Spinal cord (tissue), 10 donors: ENCODE measurements around the gene KCTD12. TPM values are rescaled to one million over a fixed set of nuclear protein-coding genes. Genes with fewer than 3 reads are reported as not detected.
"Not testable (repeated sequence)": the region's sequence is repeated elsewhere in the genome, so short reads cannot be mapped to it uniquely, and the experiment has no call there.

ENCODE experiments used
- DNase-seq, 6 donors: peaks; one replicate each; pipeline versions ENCODE4 v3.0.0 to v3.0.0-alpha.2; 2013 to 2015; ENCODE audit warnings: low spot score in 6 of 6, low read depth in 4 of 6
- H3K27ac ChIP-seq: one replicate; pipeline ENCODE4 v1.5.1; 2013; ENCODE audit warnings: low read depth, low read length, control low read depth
- H3K27me3 ChIP-seq: one replicate; pipeline ENCODE4 v1.6.1; 2013; ENCODE audit warnings: low read length; ENCODE audit not compliant: control insufficient read depth, insufficient read depth
- H3K36me3 ChIP-seq: one replicate; pipeline ENCODE4 v1.6.1; 2013; ENCODE audit warnings: low read length; ENCODE audit not compliant: control insufficient read depth, insufficient read depth
- H3K4me1 ChIP-seq: one replicate; pipeline ENCODE4 v1.6.1; 2013; ENCODE audit warnings: low read length; ENCODE audit not compliant: control insufficient read depth, insufficient read depth
- H3K4me3 ChIP-seq: one replicate; pipeline ENCODE4 v1.5.1; 2013; ENCODE audit warnings: low read depth, low read length, control low read depth
- H3K9me3 ChIP-seq: one replicate; pipeline ENCODE4 v1.6.1; 2013; ENCODE audit warnings: low read length; ENCODE audit not compliant: control insufficient read depth, insufficient read depth
- WGBS: methylation state at CpG from one replicate; pipeline ENCODE4 v1.1.5; 2013; ENCODE audit warnings: missing lambda C conversion rate; ENCODE audit not compliant: insufficient coverage; 5-methylcytosine and 5-hydroxymethylcytosine counted together
- polyA plus RNA-seq, 2 donors: library from polyadenylated mRNA; unstranded; fragments of 120-200 nt; gene quantifications; one replicate each; pipeline ENCODE4 v1.2.1, GENCODE V29; 2013; ENCODE audit not compliant: insufficient read length in 2 of 2
- total RNA-seq, 2 donors: library from RNA; depleted of rRNA in 1 of 2; stranded (reverse); fragments of 120-200 nt in 1 of 2; fragments of >200 nt in 1 of 2; gene quantifications; one replicate each; pipeline versions ENCODE4 v1.2.3 to v1.2.4, GENCODE V29; 2013 to 2014
- donor health status: healthy.

Gene KCTD12
- total and polyA plus RNA-seq, 4 donors = 78.7 to 155 (median 96.2) TPM

- H3K36me3 ChIP-seq, H3K27ac ChIP-seq, H3K4me1 ChIP-seq, H3K9me3 ChIP-seq, DNase-seq, H3K4me3 ChIP-seq, H3K27me3 ChIP-seq: not testable (repeated sequence)
- 96% methylated on average over 12 of the region's 12 CpGs for WGBS
These were observed 31.7 kb upstream of the KCTD12 start for GRCh38 chr13:76917755-76918481.

GRCh38 chr13:76917095-76917494 lies 30.9 kb upstream of the KCTD12 start:
- Histone ChIP-seq H3K4me3 (no peak overlapping the region), H3K9me3 (no peaks in the 10 kb centered on the region), H3K27me3 (no peaks in the 10 kb centered on the region), H3K36me3 (no peaks in the 10 kb centered on the region), H3K4me1 (no peaks in the 10 kb centered on the region), H3K27ac (no peak overlapping the region)
- no CpG with 5 or more reads among the region's 1 CpG for WGBS
- no peak for DNase-seq

- DNase-seq = no peak
These were observed 27.7 kb upstream of the KCTD12 start for GRCh38 chr13:76913898-76914297.

GRCh38 chr13:76912476-76912875 lies 26.3 kb upstream of the KCTD12 start:
- Histone ChIP-seq H3K4me3 (no peak overlapping the region), H3K27me3 (no peaks in the 10 kb centered on the region), H3K9me3 (no peaks in the 10 kb centered on the region), H3K4me1 (no peaks in the 10 kb centered on the region), H3K27ac (no peak overlapping the region), H3K36me3 (no peaks in the 10 kb centered on the region)
- WGBS = 86% methylated on average over 1 of the region's 3 CpGs
- no peak for DNase-seq

More at GRCh38 chr13:76913898-76914297, 27.7 kb upstream of the KCTD12 start:
- no peaks in the 10 kb centered on the region for H3K27me3 ChIP-seq
- no peaks in the 10 kb centered on the region for H3K9me3 ChIP-seq
- H3K36me3 ChIP-seq = no peaks in the 10 kb centered on the region
- H3K4me1 ChIP-seq = no peaks in the 10 kb centered on the region
- no peak overlapping the region for H3K27ac ChIP-seq
- H3K4me3 ChIP-seq = no peak overlapping the region
- WGBS = 90% methylated on average over 1 of the region's 4 CpGs

- no peak overlapping the region for H3K27ac ChIP-seq
- DNase-seq = no peak
- no peaks in the 10 kb centered on the region for H3K27me3 ChIP-seq
- H3K9me3 ChIP-seq = peaks cover under 1% of the 10 kb centered on the region
- WGBS = no CpG with 5 or more reads among the region's 2 CpGs
- H3K4me3 ChIP-seq = no peak overlapping the region
- H3K4me1 ChIP-seq = no peaks in the 10 kb centered on the region
- H3K36me3 ChIP-seq = no peaks in the 10 kb centered on the region
These were observed 18.3 kb upstream of the KCTD12 start for GRCh38 chr13:76904507-76904906.

- no CpG with 5 or more reads among the region's 3 CpGs for WGBS
These were observed 17.4 kb upstream of the KCTD12 start for GRCh38 chr13:76903544-76904162.

GRCh38 chr13:76899066-76899465 lies 12.9 kb upstream of the KCTD12 start:
- not testable (repeated sequence) for H3K27me3 ChIP-seq, H3K27ac ChIP-seq, H3K9me3 ChIP-seq, H3K4me1 ChIP-seq, H3K4me3 ChIP-seq, DNase-seq, H3K36me3 ChIP-seq
- 100% methylated on average over 1 of the region's 4 CpGs for WGBS

More at GRCh38 chr13:76903544-76904162, 17.4 kb upstream of the KCTD12 start:
- Histone ChIP-seq H3K4me1 (no peaks in the 10 kb centered on the region), H3K27me3 (no peaks in the 10 kb centered on the region), H3K36me3 (no peaks in the 10 kb centered on the region), H3K4me3 (no peak overlapping the region), H3K27ac (no peak overlapping the region), H3K9me3 (peaks cover 3% of the 10 kb centered on the region)
- peak; percentile 52 to 93 (median 58) for DNase-seq

- H3K4me3 ChIP-seq, H3K36me3 ChIP-seq, DNase-seq, H3K27ac ChIP-seq, H3K27me3 ChIP-seq, H3K4me1 ChIP-seq, H3K9me3 ChIP-seq: not testable (repeated sequence)
These were observed 11.0 kb upstream of the KCTD12 start for GRCh38 chr13:76897171-76897570.

- 40% methylated on average over 1 of the region's 2 CpGs for WGBS
- Histone ChIP-seq H3K27me3 (no peaks in the 10 kb centered on the region), H3K4me3 (no peak overlapping the region), H3K27ac (no peak overlapping the region), H3K4me1 (no peaks in the 10 kb centered on the region), H3K9me3 (peaks cover 7% of the 10 kb centered on the region), H3K36me3 (no peaks in the 10 kb centered on the region)
- no peak for DNase-seq
These were observed 8.4 kb upstream of the KCTD12 start for GRCh38 chr13:76894401-76895110.
